GM19468 (cell line): ENCODE results near the gene ACSL4.
A peak's percentile ranks its signal among the peaks of the same experiment; 100 is the strongest.
"Not testable (repeated sequence)": the region's sequence is repeated elsewhere in the genome, so short reads cannot be mapped to it uniquely, and the experiment has no call there.

Experiments
- ATAC-seq: cut with Tn5 transposase; IDR thresholded peaks from one replicate; pipeline ENCODE4 v1.9.1; 2021; ENCODE audit warnings: mild to moderate bottlenecking, moderate library complexity, moderate number of reproducible peaks; ENCODE audit not compliant: unreplicated experiment; ENCODE audit errors: extremely low read depth

ACSL4 gene

GRCh38 chrX:109732017-109732801, 848 bp downstream of the ACSL4 start:
- ATAC-seq, result peak; percentile 4

- no peak for ATAC-seq
Measured at GRCh38 chrX:109728173-109728535, 4.9 kb downstream of the ACSL4 start.

- ATAC-seq, result not testable (repeated sequence)
Measured at GRCh38 chrX:109724971-109725370, 8.1 kb downstream of the ACSL4 start.

GRCh38 chrX:109720947-109721346, 12.1 kb downstream of the ACSL4 start:
- no peak for ATAC-seq

GRCh38 chrX:109719264-109719663, 13.8 kb downstream of the ACSL4 start:
- ATAC-seq, result no peak

GRCh38 chrX:109716431-109717028, 16.5 kb downstream of the ACSL4 start:
- no peak for ATAC-seq

- no peak for ATAC-seq
Measured at GRCh38 chrX:109714340-109714958, 18.6 kb downstream of the ACSL4 start.

- ATAC-seq, result no peak
Measured at GRCh38 chrX:109710181-109710580, 22.9 kb downstream of the ACSL4 start.

GRCh38 chrX:109709129-109709631, 23.9 kb downstream of the ACSL4 start:
- peak; percentile 21 for ATAC-seq

- no peak for ATAC-seq
Measured at GRCh38 chrX:109707720-109708119, 25.3 kb downstream of the ACSL4 start.

GRCh38 chrX:109707319-109707718, 25.7 kb downstream of the ACSL4 start:
- ATAC-seq, result no peak

- peak; percentile 79 for ATAC-seq
Measured at GRCh38 chrX:109704563-109704962, 28.5 kb downstream of the ACSL4 start.

- no peak for ATAC-seq
Measured at GRCh38 chrX:109697855-109698254, 35.2 kb downstream of the ACSL4 start.

GRCh38 chrX:109696146-109696740, 36.8 kb downstream of the ACSL4 start:
- no peak for ATAC-seq

- ATAC-seq, result no peak
Measured at GRCh38 chrX:109695637-109696036, 37.4 kb downstream of the ACSL4 start.

- no peak for ATAC-seq
Measured at GRCh38 chrX:109691752-109692151, 41.3 kb downstream of the ACSL4 start.

GRCh38 chrX:109691277-109691676, 41.8 kb downstream of the ACSL4 start:
- ATAC-seq, result no peak

GRCh38 chrX:109687903-109688302, 45.2 kb downstream of the ACSL4 start:
- no peak for ATAC-seq

- no peak for ATAC-seq
Measured at GRCh38 chrX:109685656-109686078, 47.4 kb downstream of the ACSL4 start.

GRCh38 chrX:109684136-109684535, 48.9 kb downstream of the ACSL4 start:
- ATAC-seq, result no peak
